Suprapubic skin (tissue), 4 donors: Measurements from ENCODE around the gene GRID2IP. TPM values are rescaled to one million over a fixed set of nuclear protein-coding genes. Genes with fewer than 3 reads are reported as not detected.

Source experiments
- DNase-seq, 2 donors: peaks; one replicate each; pipeline ENCODE4 v3.0.0-alpha.2; 2019; ENCODE audit warnings: low spot score in 2 of 2
- H3K27ac ChIP-seq: fragments of 200-600 bp; sonication (generic); one replicate; pipeline ENCODE4 v1.5.1; 2019
- H3K27me3 ChIP-seq: fragments of 200-600 bp; sonication (generic); one replicate; pipeline ENCODE4 v1.5.1; 2019
- H3K36me3 ChIP-seq: fragments of 200-600 bp; sonication (generic); one replicate; pipeline ENCODE4 v1.5.1; 2019
- H3K4me1 ChIP-seq: fragments of 200-600 bp; sonication (generic); one replicate; pipeline ENCODE4 v1.5.1; 2019
- H3K4me3 ChIP-seq: fragments of 200-600 bp; sonication (generic); one replicate; pipeline ENCODE4 v1.5.1; 2019; ENCODE audit warnings: mild to moderate bottlenecking
- H3K9me3 ChIP-seq: fragments of 200-600 bp; sonication (generic); one replicate; pipeline ENCODE4 v1.5.1; 2019
- EP300 ChIP-seq: sonication (generic); formaldehyde crosslinking; IDR thresholded peaks from one replicate; pipeline ENCODE4 v1.6.1; 2017; ENCODE audit warnings: antibody characterized with exemption
- POLR2A ChIP-seq, 2 donors: fragments of 450-650 bp; IDR thresholded peaks; one replicate each; pipeline ENCODE4 v1.6.1; 2017; ENCODE audit warnings: antibody characterized with exemption in 2 of 2, mild to moderate bottlenecking in 2 of 2, moderate library complexity in 2 of 2
- POLR2AphosphoS5 ChIP-seq, 3 donors: sonication (generic); formaldehyde crosslinking; IDR thresholded peaks; one replicate each; pipeline ENCODE4 v1.6.1; 2017; ENCODE audit warnings: antibody characterized with exemption in 3 of 3
- WGBS: methylation state at CpG from one replicate; pipeline ENCODE4 v1.1.5; 2018; 5-methylcytosine and 5-hydroxymethylcytosine counted together
- total RNA-seq, 4 donors: library from RNA; depleted of rRNA; stranded (reverse); fragments of >200 nt; gene quantifications; one replicate each; pipeline ENCODE4 v1.1.0, GENCODE V29; 2016
- TF ChIP-seq, protein P1 (sequence below), 2 donors: fragments of 200-600 bp in 1 of 2; fragments of 450-650 bp in 1 of 2; sonication (generic) in 1 of 2; IDR thresholded peaks; one replicate each; pipeline ENCODE4 v1.5.1; 2016 to 2019; ENCODE audit warnings: antibody characterized with exemption in 2 of 2, mild to moderate bottlenecking in 1 of 2, moderate library complexity in 1 of 2

The GRID2IP gene
- total RNA-seq, 4 donors from 2014 or later = 0.16 to 1.0 (median 0.62) TPM

- no peaks in the 10 kb centered on the region for H3K4me1 ChIP-seq
- TF ChIP-seq EP300 (no peak), POLR2AphosphoS5 (IDR thresholded peaks at IDR 0.05) (no peak), POLR2A (IDR thresholded peaks at IDR 0.05) (no peak)
- TF ChIP-seq, protein P1, sequence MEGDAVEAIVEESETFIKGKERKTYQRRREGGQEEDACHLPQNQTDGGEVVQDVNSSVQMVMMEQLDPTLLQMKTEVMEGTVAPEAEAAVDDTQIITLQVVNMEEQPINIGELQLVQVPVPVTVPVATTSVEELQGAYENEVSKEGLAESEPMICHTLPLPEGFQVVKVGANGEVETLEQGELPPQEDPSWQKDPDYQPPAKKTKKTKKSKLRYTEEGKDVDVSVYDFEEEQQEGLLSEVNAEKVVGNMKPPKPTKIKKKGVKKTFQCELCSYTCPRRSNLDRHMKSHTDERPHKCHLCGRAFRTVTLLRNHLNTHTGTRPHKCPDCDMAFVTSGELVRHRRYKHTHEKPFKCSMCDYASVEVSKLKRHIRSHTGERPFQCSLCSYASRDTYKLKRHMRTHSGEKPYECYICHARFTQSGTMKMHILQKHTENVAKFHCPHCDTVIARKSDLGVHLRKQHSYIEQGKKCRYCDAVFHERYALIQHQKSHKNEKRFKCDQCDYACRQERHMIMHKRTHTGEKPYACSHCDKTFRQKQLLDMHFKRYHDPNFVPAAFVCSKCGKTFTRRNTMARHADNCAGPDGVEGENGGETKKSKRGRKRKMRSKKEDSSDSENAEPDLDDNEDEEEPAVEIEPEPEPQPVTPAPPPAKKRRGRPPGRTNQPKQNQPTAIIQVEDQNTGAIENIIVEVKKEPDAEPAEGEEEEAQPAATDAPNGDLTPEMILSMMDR (IDR thresholded peaks at IDR 0.05) = no peak
- WGBS = 100% methylated on average over 2 of the region's 26 CpGs
- no peaks in the 10 kb centered on the region for H3K27me3 ChIP-seq
- H3K4me3 ChIP-seq = no peak overlapping the region
- no peak for DNase-seq
- H3K36me3 ChIP-seq = no peaks in the 10 kb centered on the region
- H3K27ac ChIP-seq = no peak overlapping the region
- H3K9me3 ChIP-seq = no peaks in the 10 kb centered on the region
Measured at GRCh38 chr7:6510476-6511133, 40.7 kb downstream of the GRID2IP start.

DNA sequence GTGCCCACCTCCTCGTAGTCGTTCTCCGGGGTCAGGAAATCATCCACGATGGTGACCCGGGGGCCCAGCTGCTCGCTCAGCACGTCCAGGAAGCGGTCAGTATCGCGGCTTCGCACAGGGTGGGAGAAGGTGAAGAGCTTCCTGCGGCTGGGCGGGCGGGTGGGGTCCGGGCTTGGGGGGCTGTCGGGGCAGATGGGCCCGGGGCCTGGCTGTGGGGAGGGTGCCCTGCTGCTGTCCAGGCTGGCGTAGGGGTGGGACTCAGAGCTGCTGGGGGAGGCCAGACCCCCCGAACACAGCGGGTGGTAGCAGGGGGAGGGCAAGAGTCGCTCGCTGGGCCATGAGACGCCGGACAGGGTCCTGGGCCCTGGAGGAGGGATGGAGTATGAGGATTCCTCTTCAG, 42.3 kb downstream of the GRID2IP start:
- H3K4me3 ChIP-seq = no peak overlapping the region
- no peak for TF ChIP-seq EP300
- TF ChIP-seq, protein P1 (IDR thresholded peaks at IDR 0.05) = no peak
- no peak for TF ChIP-seq POLR2A (IDR thresholded peaks at IDR 0.05)
- TF ChIP-seq POLR2AphosphoS5 (IDR thresholded peaks at IDR 0.05) = no peak
- H3K27ac ChIP-seq = no peak overlapping the region
- DNase-seq = no peak
- WGBS = 85% methylated on average over 12 of the region's 24 CpGs
- H3K27me3 ChIP-seq = no peaks in the 10 kb centered on the region
- H3K36me3 ChIP-seq = no peaks in the 10 kb centered on the region
- peaks cover 5% of the 10 kb centered on the region for H3K4me1 ChIP-seq
- H3K9me3 ChIP-seq = no peaks in the 10 kb centered on the region

- Histone ChIP-seq H3K27ac (no peak overlapping the region), H3K4me3 (no peak overlapping the region), H3K27me3 (no peaks in the 10 kb centered on the region), H3K9me3 (no peaks in the 10 kb centered on the region), H3K4me1 (peaks cover 5% of the 10 kb centered on the region), H3K36me3 (no peaks in the 10 kb centered on the region)
- no peak for DNase-seq
- WGBS = 95% methylated on average over 6 of the region's 6 CpGs
- TF ChIP-seq EP300 (no peak), POLR2A (IDR thresholded peaks at IDR 0.05) (no peak), POLR2AphosphoS5 (IDR thresholded peaks at IDR 0.05) (no peak)
- TF ChIP-seq, protein P1 (IDR thresholded peaks at IDR 0.05) = no peak
Measured at GRCh38 chr7:6508539-6508938, 42.7 kb downstream of the GRID2IP start.

- H3K27me3 ChIP-seq = no peaks in the 10 kb centered on the region
- H3K4me1 ChIP-seq = peaks cover 11% of the 10 kb centered on the region
- 94% methylated on average over 12 of the region's 16 CpGs for WGBS
- no peak overlapping the region for H3K27ac ChIP-seq
- DNase-seq = no peak
- TF ChIP-seq, protein P1 (IDR thresholded peaks at IDR 0.05) = no peak
- TF ChIP-seq EP300 (no peak), POLR2AphosphoS5 (IDR thresholded peaks at IDR 0.05) (no peak), POLR2A (IDR thresholded peaks at IDR 0.05) (no peak)
- no peak overlapping the region for H3K4me3 ChIP-seq
- no peaks in the 10 kb centered on the region for H3K36me3 ChIP-seq
- no peaks in the 10 kb centered on the region for H3K9me3 ChIP-seq
Measured at GRCh38 chr7:6507906-6508305, 43.4 kb downstream of the GRID2IP start.

- no peaks in the 10 kb centered on the region for H3K9me3 ChIP-seq
- H3K4me3 ChIP-seq = no peak overlapping the region
- H3K27ac ChIP-seq = no peak overlapping the region
- 60% methylated on average over 18 of the region's 20 CpGs for WGBS
- H3K4me1 ChIP-seq = peaks cover 14% of the 10 kb centered on the region
- no peaks in the 10 kb centered on the region for H3K27me3 ChIP-seq
- DNase-seq = no peak
- H3K36me3 ChIP-seq = no peaks in the 10 kb centered on the region
- no peak for TF ChIP-seq POLR2AphosphoS5 (IDR thresholded peaks at IDR 0.05)
- TF ChIP-seq, protein P1 (IDR thresholded peaks at IDR 0.05) = no peak
- no peak for TF ChIP-seq POLR2A (IDR thresholded peaks at IDR 0.05)
- no peak for TF ChIP-seq EP300
Measured at GRCh38 chr7:6505685-6506559, 45.3 kb downstream of the GRID2IP start.
